NCI-H524 (cell line): ENCODE results near the gene PREX1.
A peak's percentile ranks its signal among the peaks of the same experiment; 100 is the strongest.

Experiments
- DNase-seq, 2 experiments: peaks; one replicate each; lab custom pipeline; 2025; lab: John Stamatoyannopoulos, UW

Gene PREX1

DNA sequence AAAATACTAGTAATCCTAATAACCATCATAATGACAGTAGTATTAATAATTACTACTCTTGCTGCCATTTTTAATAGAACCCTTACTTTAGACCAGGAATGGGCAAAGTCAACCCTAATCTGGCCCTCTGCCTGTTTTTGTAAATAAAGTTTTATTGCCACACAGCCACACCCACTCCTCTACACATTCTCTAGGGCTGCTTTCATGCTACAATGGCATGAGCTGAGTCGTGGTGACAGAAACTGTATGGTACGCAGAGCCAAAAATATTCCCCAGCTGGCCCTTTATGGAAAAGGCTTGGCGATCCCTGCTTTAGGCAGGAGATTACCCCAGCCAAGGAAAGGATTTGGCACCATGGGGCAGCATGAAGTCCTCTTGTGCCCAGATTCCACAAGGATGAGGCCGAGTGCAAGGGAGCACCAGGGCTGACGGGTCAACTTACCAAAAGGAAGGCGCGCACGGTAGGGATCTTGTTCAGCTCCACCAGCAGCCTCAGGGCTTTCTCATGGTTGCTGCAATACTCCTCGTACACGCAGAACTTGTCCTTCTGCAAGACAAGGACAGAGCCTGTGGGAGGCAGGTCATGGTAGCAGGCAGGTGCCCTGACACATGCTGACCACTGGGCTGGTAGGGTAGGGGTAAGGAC is 93.6 kb downstream of the PREX1 start:
- DNase-seq = no peak

DNA sequence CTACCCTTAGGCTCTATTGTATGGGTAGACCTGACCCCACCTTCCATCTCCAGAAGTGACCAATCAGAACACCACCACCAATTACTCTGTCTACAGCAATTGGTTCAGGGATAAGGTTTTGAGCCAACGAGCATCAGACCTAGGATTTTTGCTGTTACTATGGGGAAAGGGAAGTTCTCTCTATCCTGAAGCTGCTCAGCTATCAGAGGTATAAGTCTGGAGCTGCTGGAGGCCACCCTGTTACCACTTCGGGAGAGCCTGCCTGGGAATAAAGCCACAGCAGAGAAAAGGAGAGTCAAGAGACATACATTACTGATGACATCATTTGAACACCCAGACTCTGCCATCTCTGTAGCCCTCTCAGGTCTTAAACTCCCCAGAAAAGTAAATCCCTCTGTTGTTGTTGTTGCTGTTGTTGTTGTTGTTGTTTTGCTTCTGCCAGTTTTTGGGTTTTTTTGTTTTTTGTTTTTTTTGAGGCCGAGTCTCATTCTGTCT is 94.5 kb downstream of the PREX1 start:
- DNase-seq = peak in 1 of 2 experiments; percentile 30

DNA sequence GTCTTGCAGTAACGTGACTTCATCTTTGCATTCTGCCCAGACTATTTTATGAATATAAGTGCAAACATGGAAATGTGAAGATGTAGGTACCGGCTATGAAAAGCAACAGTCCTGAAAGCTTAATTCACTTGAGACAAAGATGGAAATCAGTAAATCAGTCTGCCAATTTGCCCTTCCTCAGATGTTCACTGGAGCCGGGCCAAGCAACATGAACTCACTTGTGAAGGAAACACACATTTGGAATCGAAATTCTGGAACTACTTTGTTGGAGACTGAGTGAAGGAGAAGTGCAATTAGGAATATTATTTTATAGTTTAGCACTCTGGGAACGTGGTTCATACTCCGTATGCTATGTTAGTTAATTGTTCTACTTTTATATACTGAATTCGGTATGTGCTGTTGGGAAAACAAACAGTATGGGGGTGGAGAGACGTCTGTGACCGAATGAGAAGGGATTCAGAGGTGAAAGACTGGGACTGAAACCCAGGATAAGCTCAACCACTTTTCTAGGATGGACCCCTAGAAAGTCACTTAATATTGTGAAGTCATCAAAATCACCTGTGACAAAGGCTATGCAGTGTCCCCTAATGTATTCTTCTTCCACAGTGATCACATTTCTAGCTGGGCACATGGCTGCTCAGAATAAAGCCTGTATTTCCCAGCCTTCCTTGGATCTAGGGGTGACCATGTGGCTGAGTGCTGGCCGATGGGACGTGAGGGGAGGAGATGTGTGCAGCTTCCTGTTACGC is 95.5 kb downstream of the PREX1 start:
- peak in 1 of 2 experiments; percentile 59 for DNase-seq

GRCh38 chr20:48731536-48731935 is 96.3 kb downstream of the PREX1 start:
- DNase-seq = peak; percentile 84 to 87

DNA sequence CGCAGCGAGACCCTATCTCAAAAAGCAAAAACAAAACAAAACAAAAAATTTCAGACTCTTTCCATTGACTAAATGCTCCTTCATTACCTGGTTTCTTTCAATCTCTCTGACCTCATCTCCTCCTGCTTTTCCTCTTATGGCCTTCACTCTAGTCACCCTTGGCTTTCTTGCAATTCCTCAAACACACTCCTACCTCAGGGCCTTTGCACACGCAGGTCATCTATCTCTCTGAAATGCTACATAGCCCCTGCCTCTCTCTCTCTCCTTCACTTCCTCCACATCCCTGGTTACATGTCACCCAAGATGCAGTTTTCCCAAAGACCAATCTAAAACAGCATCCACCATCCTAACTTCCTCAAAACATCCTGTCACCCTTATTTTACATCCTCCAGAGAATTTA is 96.8 kb downstream of the PREX1 start:
- DNase-seq = no peak

DNA sequence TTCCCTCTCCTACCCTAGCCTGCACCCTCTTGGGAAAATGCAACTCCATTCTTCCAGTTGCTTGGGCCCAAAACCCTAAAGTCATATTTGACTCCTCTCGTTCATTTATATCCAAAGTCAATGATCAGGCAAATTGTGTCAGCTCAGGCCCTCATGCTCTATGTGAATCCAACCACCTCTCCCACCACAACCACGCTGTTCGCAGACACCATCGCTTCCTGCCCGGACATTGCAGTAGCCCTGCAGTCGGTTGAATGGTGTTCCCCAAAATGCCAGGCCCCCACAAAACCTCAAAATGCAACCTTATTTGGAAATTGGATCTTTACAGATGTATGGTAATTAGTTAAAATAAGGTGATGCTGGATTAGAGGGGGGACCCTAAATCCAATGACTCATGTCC is 98.3 kb downstream of the PREX1 start:
- no peak for DNase-seq

DNA sequence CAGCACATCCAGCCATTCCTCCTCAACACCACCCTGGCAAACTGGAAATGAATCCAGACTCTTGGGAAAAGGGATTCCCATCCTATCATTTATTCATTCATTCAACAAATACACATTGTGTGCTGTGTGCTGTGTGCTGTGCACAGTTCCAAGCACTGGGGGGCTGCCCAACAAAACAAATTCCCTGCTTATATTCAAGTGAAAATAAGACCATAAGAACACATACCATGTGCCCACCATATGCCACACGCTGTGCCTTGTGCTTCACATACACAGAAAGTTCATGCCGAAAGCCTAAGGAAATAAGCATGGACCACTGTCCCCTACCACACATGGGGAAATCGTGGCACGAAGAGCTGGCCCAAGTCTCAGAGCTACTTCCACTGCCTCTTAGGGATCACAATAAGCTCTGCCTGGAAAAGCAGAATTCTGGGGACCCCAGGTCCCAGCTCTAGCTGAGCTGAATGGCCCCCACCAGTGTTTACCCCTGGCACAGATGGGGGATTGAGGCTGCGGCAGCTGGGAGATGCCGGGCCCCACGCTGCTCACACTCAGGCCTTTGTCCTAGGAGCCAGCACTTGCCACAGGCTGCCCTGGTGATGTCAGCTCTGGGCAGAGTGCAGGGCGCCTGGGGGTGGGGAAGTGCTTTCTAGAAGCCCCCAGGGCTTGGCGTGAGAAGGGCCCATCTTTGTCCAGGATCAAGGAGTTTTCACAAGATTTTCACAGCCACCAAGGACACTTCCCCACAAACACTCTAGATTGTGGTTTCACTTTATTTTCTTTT is 99.6 kb downstream of the PREX1 start:
- DNase-seq = peak; percentile 86 to 88

- DNase-seq = no peak
Measured at GRCh38 chr20:48727226-48727625, 100.6 kb downstream of the PREX1 start.

- DNase-seq = peak in 1 of 2 experiments; percentile 72
Measured at GRCh38 chr20:48725555-48725991, 102.2 kb downstream of the PREX1 start.

DNA sequence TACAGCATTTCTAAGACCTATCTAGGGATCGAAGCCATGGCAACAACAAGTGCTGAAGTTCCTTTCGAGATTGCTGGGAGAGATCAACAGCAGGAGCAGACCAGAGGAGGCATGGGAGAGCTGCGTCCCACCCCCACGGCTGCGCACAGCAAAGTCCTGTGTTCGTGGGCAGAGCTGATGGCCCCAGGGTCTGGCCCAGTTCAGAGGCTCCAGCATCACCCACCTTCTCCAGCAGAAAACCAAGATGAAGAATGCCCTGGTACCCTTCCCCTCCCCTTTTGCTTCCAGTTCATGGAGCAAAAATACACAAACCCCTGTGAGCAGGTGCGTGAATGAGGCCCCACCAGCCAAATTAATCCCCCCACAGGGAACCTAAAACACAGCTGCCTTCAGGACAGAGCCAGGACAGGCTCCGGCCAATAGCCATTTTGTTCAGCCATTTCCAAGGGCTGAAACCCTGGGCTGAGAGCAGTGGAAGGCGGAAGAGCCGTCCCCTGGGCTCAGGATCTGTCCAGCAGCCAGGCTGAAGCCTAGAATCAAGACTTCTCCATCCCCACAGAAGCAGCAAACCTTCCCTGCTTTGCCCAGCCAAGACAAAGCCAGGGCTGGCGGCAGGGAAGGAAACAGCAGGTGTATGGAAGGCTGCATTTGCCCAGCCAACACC is 102.8 kb downstream of the PREX1 start:
- no peak for DNase-seq

- no peak for DNase-seq
Measured at GRCh38 chr20:48724382-48724781, 103.4 kb downstream of the PREX1 start.

DNA sequence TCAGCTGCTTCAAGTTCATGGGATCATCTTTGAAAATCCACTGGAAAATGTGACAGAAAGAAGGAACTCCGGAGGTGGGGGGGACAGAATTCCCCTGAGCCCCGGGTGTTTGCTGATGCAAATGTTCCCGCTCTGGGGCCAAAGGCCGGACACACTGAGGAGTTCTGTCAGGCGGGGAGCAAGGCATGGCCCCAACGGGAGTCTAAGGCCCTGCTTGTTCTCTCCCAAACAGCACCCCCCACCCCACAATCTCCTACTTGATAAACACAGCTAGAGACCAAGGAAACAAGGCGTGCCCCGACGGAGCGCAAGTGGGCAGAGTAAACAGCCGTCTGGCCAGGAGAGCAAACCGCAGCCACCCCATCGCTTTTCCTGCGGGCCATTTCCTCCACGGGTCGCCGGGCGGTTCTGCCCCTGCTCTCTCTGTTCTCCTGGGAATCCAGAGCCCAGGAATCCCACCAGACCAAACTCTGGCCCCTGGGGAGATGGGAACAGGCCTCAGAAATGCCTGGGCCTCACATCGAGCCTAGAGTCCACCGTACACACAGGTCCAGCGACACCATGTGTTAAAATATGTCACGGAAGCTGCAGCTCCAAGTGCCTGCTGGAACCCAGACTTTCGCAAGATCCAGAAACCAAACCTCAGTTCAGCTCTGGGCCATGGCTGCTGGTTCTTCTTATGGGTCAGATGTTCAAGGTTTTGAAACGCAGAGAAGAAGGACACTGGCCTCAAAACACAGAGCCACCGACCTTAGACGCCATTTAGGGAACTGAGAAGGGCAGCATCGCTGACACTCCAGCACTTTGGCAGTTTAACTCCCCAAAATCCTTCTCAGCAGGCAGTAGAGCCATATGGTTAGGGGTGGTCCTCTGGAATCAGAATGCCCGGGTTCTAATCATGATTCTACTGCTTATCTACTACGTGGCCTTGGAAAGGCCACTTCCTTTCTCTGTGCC is 104.2 kb downstream of the PREX1 start:
- DNase-seq = no peak

DNA sequence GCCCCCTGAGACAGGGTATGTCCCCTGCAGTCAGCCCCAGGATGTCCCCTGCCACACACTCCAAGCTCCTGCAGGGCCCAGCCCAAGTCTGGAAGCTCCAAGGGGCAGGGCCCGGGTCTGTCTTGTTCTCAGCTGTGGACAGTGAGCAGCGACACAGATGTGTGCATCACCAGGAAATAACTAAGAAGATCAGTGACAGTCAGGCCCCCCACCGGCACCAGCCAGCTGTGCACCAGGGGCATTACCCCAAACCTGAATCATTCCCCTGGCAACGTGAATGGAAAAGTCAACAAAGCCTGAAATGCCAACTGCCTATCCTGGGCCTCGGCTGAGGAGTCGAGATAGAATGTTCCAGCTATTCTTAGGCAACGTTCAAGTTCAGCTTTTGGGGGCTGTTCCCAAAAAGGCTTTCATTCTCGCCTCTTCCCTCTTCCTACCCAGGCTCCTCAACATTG is 105.0 kb downstream of the PREX1 start:
- no peak for DNase-seq

- no peak for DNase-seq
Measured at GRCh38 chr20:48722002-48722731, 105.6 kb downstream of the PREX1 start.

- DNase-seq = no peak
Measured at GRCh38 chr20:48721324-48722001, 106.3 kb downstream of the PREX1 start.

DNA sequence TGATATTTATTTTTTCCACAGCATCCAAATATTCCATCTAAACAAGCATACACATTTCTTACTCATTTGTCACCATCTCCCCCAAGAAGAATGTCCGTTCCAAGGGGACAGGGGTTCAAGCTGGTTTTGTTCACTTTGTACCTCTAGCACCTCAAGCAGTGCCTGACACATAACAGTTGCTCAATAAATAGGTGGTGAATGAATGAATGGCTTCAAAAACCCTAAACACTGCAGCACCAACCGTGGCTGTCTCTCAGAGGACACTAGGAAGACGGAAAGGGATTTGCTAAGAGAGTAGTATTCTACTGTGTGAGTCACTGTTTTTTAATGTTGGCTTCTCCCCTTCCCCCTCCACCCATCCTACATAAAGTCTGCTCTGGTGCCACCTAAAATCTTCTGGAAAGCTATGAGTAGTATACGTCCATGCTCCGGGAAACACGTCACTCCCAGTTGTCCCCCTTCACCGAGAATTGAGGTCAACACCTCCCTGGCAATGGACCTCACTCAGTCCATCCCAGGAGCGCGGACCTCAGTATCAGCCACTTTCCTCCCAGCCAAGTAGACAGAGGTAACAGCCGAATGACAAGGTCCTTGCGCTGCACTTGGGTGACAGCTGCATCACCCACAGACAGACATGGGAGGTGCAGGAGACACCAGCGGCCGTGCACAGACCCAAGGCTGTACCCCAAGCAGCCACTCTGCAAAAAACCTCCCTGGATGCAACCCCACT is 107.4 kb downstream of the PREX1 start:
- no peak for DNase-seq

GRCh38 chr20:48719598-48720255 is 108.1 kb downstream of the PREX1 start:
- DNase-seq = no peak
